ENCODE results near the gene PNPLA6. TPM values are rescaled to one million over a fixed set of nuclear protein-coding genes. Genes with fewer than 3 reads are reported as not detected.
"Not testable (repeated sequence)": the region's sequence is repeated elsewhere in the genome, so short reads cannot be mapped to it uniquely, and the experiment has no call there.

The PNPLA6 gene
- total RNA-seq, 4 donors from 2014 or later: 115 to 435 (median 147) TPM

DNA sequence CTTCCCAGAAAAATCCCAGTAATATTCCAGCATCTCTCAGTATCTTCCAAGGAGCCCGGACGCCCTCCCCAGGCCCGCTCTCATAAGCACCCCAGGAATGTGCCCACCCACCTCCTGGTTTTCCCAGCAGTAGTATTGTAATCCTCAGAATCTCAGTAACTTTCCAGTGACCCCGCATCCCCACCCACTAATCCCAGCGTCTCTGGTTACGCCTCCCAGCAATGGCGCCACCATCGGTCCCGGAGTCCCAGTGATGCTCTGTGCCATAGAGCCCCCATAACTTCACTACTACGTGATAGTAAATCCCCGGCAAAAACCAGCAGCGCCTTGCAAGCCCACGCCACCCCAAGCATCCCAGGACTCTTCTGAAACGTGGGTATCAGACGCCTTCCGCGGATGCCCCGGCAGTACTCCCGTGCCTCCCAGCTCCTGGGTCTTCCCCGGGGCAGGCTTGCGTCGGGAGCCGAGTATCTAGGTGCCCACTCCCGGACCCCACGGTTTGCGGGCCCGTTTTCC, 928 bp upstream of the PNPLA6 start:
- peak overlapping the region; percentile 86 to 99 (median 93) for H3K27ac ChIP-seq
- intact Hi-C loops (cut with DNase I; ENCODE audit: low total_unique reads): loop anchor here (1.0 to 10.0 kb wide), 2 partner anchors 46 to 140 kb away; no protein-coding TSS in a partner anchor
- TF ChIP-seq POLR2AphosphoS5 (IDR thresholded peaks at IDR 0.05) (peak in 1 of 3 donors; percentile 38), CTCF (IDR thresholded peaks at IDR 0.05) (no peak)

DNA sequence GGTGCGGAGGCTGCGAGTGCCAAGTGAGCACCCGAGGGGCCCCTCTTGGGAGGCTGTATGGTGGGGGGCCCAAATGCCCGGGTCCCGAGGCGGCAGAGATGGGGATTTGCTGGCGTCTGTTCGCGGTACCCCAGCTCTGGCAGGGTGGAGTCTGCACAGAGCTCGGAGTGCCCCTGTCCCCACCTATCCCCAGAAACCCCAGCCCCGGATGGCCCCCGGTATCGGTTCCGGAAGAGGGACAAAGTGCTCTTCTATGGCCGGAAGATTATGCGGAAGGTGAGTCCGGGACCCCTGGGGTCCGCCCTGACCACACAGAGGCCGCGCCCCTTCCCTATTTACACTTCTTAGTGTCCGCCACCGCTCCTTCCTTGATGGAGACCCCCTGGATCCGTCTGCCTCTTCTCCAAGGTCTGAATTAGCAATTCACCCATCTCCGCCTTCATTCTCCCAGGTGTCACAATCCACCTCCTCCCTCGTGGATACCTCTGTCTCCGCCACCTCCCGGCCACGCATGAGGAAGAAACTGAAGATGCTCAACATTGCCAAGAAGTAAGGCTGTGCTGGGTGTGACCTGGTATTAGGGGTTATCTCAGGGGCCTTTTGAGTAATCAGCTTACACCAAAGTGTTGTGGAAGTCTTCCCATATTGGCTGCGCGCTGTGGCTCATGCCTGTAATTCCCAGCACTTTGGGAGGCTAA, 630 bp downstream of the PNPLA6 start:
- H3K9me3 ChIP-seq: no peaks in the 10 kb centered on the region
- H3K27ac ChIP-seq: peak overlapping the region; percentile 86 to 99 (median 93)
- H3K27me3 ChIP-seq: no peaks in the 10 kb centered on the region
- intact Hi-C loops (cut with DNase I; ENCODE audit: low total_unique reads): loop anchor here (1.0 to 10.0 kb wide), 2 partner anchors 48 to 141 kb away; no protein-coding TSS in a partner anchor
- no peak for DNase-seq
- in situ Hi-C loops (cut with MboI; ENCODE audit: low pct_ligation_motif_present in 1 of 4, low pct_unique_long_range_greater_than_20kb in 1 of 4, low sequenced_read_pairs in 3 of 4): no loop called here
- peaks cover 4 to 21% (median 11%) of the 10 kb centered on the region in 4 donors for H3K4me1 ChIP-seq
- H3K36me3 ChIP-seq: peaks cover 0 to 12% (median 4%) of the 10 kb centered on the region in 4 donors
- peak overlapping the region; percentile 57 to 76 (median 66) for H3K4me3 ChIP-seq
- no peak for TF ChIP-seq EP300 (IDR thresholded peaks at IDR 0.05; ENCODE audit: low read depth)
- TF ChIP-seq POLR2AphosphoS5 (IDR thresholded peaks at IDR 0.05): no peak
- no peak for TF ChIP-seq CTCF (IDR thresholded peaks at IDR 0.05)
- no peak for TF ChIP-seq POLR2A (IDR thresholded peaks at IDR 0.05)
- 8 to 19% methylated on average over 11 to 24 of the region's 30 CpGs for WGBS, 2 donors (ENCODE audit: low coverage in 1 of 2)

More for the DNA sequence above, 928 bp upstream of the PNPLA6 start:
- no peaks in the 10 kb centered on the region for H3K27me3 ChIP-seq
- H3K4me1 ChIP-seq: peaks cover 4 to 21% (median 11%) of the 10 kb centered on the region in 4 donors
- peak overlapping the region; percentile 57 to 76 (median 66) for H3K4me3 ChIP-seq
- no peaks in the 10 kb centered on the region for H3K36me3 ChIP-seq
- H3K9me3 ChIP-seq: no peaks in the 10 kb centered on the region
- peak; percentile 61 for DNase-seq
- in situ Hi-C loops (cut with MboI; ENCODE audit: low pct_ligation_motif_present in 1 of 4, low pct_unique_long_range_greater_than_20kb in 1 of 4, low sequenced_read_pairs in 3 of 4): no loop called here
- 2% methylated on average over 23 of the region's 27 CpGs; no CpG with 5 or more reads in 1 of the 2 donors for WGBS, 2 donors (ENCODE audit: low coverage in 1 of 2)

DNA sequence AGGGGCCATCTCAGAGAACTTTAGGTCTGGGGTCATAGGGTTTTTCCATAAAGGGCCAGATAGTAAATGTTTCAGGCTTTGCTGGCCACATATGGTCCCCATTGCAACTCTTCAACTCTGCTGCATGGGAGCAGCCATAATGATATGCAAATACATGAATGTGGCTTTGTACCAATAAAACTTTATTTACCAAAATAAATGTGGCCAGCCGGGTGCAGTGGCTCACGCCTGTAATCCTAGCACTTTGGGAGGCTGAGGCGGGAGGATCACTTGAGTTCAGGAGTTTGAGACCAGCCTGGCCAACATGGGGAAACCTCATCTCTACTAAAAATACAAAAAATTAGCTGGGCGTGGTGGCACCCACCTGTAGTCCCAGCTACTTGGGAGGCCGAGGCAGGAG, 3.5 kb downstream of the PNPLA6 start:
- H3K4me3 ChIP-seq; H3K9me3 ChIP-seq; DNase-seq; H3K27ac ChIP-seq; H3K27me3 ChIP-seq; in situ Hi-C loops (cut with MboI; ENCODE audit: low pct_ligation_motif_present in 1 of 4, low pct_unique_long_range_greater_than_20kb in 1 of 4, low sequenced_read_pairs in 3 of 4): not testable (repeated sequence)
- WGBS, 2 donors (ENCODE audit: low coverage in 1 of 2): 93 to 94% methylated on average over 3 to 5 of the region's 5 CpGs
- Histone ChIP-seq H3K4me1 (peaks cover 4 to 15% (median 6%) of the 10 kb centered on the region in 4 donors), H3K36me3 (peaks cover 0 to 27% (median 13%) of the 10 kb centered on the region in 4 donors)
- intact Hi-C loops (cut with DNase I; ENCODE audit: low total_unique reads): loop anchor here (10.0 kb wide), 1 partner anchor 144 kb away; no protein-coding TSS in a partner anchor

- in situ Hi-C loops (cut with MboI; ENCODE audit: low pct_ligation_motif_present in 1 of 4, low pct_unique_long_range_greater_than_20kb in 1 of 4, low sequenced_read_pairs in 3 of 4): no loop called here
- DNase-seq: no peak
These were observed 4.4 kb downstream of the PNPLA6 start for GRCh38 chr19:7539827-7540425.

More at GRCh38 chr19:7539827-7540425, 4.4 kb downstream of the PNPLA6 start:
- TF ChIP-seq EP300 (IDR thresholded peaks at IDR 0.05; ENCODE audit: low read depth) (no peak), CTCF (IDR thresholded peaks at IDR 0.05) (no peak), POLR2AphosphoS5 (IDR thresholded peaks at IDR 0.05) (no peak), POLR2A (IDR thresholded peaks at IDR 0.05) (no peak)
- Histone ChIP-seq H3K27ac (no peak overlapping the region), H3K9me3 (no peaks in the 10 kb centered on the region), H3K4me1 (peaks cover 4 to 12% (median 7%) of the 10 kb centered on the region in 4 donors), H3K27me3 (no peaks in the 10 kb centered on the region), H3K4me3 (no peak overlapping the region), H3K36me3 (peaks cover 0 to 27% (median 13%) of the 10 kb centered on the region in 4 donors)
- 95% methylated on average over 27 of the region's 28 CpGs; no CpG with 5 or more reads in 1 of the 2 donors for WGBS, 2 donors (ENCODE audit: low coverage in 1 of 2)
- intact Hi-C loops (cut with DNase I; ENCODE audit: low total_unique reads): loop anchor here (10.0 kb wide), 1 partner anchor 145 kb away; no protein-coding TSS in a partner anchor

Measured in transverse colon (tissue), 4 donors.